SW 1271 (cell line): ENCODE data around the gene ATP9B.

Experiments used
- DNase-seq, 2 experiments: peaks; one replicate each; lab custom pipeline; 2025; lab: John Stamatoyannopoulos, UW

Gene ATP9B

GRCh38 chr18:79328887-79329286 lies 259.7 kb downstream of the ATP9B start:
- no peak for DNase-seq

GRCh38 chr18:79329786-79330185 lies 260.6 kb downstream of the ATP9B start:
- no peak for DNase-seq

- no peak for DNase-seq
Observed at GRCh38 chr18:79332646-79333045, 263.5 kb downstream of the ATP9B start.

DNA sequence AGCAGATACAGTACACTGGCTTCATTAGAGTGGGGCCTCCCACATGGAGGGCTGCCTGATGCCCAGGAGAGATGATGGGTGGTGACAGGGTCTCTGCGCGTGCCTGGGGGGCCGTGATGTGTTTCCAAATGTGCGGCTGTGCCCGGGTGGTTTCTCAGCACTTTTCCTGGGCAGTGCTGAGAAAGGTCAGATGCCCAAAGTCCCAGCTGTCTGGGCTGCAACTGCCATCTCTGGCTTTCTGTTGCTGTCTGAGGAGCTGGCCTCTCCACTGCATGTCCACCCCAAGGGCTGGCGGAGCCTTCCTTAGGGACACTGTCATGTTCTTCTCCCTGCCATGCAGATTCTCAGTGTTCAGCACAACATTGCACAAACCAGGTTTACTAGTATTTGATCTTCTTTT lies 263.9 kb downstream of the ATP9B start:
- no peak for DNase-seq

DNA sequence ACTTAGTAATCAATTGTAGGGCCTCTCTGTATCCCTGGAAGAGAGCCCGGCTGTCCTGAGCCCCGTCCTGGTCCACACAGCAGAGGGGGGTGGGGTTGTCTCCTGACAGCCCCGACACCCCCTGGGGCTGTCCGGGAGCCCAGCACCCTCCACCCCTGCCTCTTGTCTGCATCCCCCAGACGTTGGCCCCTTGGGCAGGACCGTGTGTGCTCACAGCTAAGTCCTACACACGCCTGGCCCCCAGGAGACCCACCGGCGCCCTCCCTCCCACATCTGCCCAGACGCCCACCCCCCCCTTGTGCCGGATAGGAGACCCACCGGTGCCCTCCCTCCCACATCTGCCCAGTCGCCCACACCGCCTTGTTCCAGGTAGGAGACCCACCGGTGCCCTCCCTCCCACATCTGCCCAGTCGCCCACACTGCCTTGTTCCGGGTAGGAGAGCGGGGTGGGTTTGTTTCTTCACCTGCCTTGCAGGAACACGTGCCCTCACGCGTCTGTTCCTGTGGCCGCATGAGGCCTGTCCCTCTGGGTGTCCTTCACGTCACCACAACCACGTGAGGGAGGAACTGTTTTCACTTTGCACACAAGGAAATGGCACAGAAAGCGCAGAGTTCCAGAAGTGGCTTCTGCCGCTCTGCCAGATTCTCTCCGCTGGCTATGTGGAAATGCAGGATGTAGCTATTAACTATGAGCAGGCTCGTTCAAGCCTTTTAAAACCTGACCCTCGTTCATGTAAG lies 265.5 kb downstream of the ATP9B start:
- DNase-seq = no peak

DNA sequence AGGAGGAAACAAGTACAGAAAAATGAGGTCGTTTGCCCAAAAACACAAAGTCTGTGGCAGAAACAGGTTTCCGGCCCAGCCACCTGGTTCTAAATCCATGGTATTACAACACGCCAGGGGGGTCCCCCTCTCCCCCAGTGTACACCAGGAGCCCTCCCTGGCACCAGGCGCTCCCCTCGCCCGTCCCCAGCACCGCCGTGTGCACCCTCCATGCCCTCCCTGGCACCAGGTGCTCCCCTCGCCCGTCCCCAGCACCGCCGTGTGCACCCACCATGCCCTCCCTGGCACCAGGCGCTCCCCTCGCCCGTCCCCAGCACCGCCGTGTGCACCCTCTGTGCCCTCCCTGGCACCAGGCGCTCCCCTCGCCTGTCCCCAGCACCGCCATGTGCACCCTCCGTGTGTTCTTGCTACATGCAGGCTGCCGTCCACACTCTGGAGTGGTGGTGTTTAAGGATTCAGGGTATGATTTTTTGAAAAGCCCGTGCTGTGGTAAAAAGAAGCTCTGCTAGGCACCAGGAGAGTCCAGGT lies 266.7 kb downstream of the ATP9B start:
- no peak for DNase-seq

DNA sequence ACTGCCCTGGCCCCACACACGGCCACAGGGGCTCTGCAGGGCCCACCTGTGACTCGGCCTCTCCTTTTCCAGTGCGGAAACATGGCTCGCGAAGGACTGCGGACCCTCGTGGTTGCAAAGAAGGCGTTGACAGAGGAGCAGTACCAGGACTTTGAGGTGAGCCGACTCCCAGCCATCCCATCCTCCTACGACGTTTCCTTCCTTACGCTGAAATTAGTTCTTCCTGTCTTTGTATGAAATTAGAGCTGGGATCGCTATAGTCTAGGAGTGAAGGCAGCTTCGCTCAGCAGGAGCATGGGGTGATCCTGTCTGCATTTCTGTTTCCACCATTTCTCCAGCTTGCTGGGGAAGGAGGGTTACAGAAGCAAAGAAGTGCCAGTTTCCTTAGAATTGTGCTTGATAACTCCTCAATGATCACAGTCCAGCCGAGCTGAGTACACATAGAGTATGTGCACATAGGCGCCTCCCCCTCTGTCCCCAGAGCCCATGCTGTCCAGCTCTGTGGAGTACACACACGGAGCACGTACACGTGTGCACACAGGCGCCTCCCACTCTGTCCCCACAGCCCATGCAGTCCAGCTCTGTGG lies 267.5 kb downstream of the ATP9B start:
- DNase-seq = no peak

GRCh38 chr18:79337184-79337583 lies 268.0 kb downstream of the ATP9B start:
- DNase-seq = no peak

DNA sequence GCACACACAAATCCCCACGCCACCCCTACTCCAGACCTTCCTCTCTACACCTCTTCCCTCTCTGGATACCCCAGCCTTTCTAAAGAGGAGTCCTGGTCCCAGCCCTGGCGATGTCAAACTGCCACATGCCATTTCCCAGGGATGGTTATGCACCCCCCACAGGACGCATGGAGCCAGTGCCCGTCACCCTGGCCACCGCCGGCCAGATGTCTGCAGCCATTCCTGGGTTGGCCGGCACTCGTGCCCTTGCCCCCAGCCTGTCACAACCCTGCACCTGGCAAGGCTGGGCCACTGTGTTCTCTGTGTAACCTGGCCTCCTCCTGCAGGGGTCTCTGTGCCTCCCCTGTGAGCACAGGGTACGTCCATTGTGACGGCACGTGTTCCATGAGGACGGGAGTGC lies 268.4 kb downstream of the ATP9B start:
- DNase-seq = no peak

GRCh38 chr18:79339094-79339908 lies 270.1 kb downstream of the ATP9B start:
- DNase-seq = no peak

GRCh38 chr18:79343567-79344207 lies 274.5 kb downstream of the ATP9B start:
- no peak for DNase-seq

DNA sequence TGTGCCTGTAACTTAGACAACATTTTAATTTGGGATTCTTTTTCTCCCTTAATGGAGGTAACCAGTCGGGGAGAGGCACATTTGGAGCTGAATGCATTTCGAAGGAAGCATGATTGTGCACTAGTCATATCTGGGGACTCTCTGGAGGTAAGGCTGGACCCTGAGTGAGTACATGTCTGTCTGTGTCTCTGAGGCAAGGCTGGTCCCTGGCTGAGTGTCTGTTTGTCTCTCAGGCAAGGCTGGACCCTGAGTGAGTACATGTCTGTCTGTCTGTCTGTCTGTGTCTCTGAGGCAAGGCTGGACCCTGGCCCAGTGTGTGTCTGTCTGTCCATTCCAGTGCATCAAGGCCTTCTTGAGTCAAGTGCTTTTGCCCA lies 275.0 kb downstream of the ATP9B start:
- DNase-seq = no peak

- DNase-seq = no peak
Observed at GRCh38 chr18:79345366-79345765, 276.2 kb downstream of the ATP9B start.

GRCh38 chr18:79345981-79346380 lies 276.8 kb downstream of the ATP9B start:
- no peak for DNase-seq

DNA sequence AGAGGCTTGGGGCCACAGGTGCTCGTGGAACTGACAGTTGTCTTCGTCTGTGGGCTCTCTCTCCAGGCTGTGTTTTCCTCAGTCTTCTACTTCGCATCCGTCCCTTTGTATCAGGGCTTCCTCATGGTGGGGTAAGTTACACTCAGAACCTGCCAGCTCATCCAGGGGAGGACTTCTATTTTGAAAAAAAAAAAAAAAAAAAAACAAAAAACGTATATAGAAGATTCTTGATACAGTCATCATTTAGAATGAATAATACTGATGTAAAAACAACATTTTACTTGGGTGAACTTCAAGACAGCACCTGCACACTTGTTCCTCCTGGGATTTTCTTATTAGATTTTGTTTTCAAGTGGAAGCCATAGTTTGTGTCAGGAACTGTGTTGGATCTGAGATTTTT lies 278.9 kb downstream of the ATP9B start:
- no peak for DNase-seq

- DNase-seq = no peak
Observed at GRCh38 chr18:79352432-79352831, 283.2 kb downstream of the ATP9B start.

DNA sequence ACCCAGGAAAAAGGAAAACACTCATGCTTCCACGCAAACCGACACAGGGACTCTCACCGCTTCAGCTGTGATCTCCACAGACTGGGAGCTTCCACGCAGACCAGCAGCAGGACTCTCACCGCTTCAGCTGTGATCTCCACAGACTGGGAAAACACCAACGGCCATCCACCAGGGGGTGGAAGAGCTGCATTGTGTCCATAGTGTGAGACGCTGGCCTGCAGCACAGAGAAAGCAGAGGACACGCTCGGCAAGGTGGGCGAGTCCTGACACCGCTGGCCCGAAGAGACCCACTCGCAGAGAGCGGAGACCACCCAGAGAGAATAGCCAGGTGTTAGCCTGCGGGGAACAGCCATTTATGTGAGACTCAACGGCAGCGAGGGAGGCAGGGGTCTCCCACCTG lies 284.1 kb downstream of the ATP9B start:
- no peak for DNase-seq

DNA sequence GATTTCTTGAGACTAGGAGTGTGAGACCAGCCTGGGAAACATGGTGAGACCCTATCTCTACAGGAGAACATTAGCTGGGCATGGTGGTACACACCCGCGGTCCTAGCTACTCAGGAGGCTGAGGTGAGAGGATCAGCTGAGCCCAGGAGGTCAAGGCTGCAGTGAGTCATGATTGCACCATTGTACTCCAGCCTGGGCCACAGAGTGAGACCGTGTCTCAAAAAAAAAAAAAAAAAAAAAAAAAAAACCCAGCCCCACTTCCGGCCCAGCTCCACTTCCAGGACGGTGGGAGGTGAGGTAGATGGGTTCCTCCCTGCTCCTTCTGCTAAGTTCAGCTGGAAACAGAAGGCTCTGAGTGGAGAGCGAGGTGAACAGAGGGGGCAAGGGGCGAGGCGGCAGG lies 285.2 kb downstream of the ATP9B start:
- no peak for DNase-seq

DNA sequence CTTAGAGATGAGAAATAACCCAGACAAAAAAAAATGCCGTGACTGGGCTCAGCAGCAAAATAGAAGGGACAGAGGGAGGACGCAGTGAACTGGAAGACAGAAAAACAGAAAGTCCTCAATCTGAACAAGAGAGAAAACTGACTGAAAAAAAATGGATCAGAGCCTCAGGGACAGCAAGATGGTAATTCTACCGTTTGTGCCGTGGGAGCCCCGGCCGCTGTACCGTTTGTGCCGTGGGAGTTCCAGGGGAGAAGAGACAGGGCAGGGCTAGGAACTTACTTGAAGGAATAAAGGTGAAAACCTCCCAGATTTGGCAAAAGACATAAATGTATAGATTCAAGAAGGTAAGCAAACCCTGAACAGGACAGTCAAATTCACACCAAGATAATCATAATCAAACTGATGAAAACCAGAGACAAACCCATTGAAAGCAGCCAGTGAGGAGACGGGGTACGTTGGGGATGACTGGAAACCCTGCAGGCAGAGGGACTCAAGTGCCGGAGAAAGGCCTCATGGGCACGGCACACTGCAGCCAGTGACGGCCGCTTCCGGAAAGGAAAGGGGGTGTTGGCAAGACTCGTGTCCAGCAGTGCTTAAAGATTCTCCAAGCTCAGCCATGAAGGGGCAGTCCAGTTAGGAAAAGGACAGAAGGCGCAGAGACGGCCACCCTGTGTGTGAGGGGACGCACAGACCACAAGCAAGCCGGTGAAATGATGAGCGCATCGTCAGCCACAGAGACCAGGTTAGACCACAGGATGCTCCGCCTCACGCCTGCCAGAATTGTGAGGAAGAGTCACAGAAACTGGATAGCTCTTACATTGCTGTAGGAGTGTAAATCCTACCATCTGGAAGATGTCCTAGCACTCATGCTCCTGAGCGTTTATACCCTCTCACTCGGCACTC lies 286.5 kb downstream of the ATP9B start:
- no peak for DNase-seq

DNA sequence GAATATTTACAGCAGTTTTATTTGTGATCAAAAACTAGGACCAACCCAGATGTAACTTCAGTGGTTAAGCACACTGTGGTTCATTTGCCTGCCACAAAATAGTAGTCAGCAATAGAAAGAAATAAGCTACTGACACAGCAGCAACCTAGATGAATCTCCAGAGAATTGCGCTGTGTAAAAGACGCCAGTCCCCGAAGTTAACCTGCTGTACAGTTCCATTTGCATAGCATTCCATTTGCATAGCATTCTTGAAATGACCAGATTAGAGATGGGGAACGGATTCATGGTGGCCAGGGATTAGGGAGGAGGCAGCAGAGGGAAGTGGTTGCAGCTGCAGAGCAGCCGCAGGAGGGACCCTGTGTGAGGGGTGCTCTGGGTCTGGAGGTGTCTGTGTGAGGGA lies 287.2 kb downstream of the ATP9B start:
- DNase-seq = no peak

GRCh38 chr18:79360933-79361332 lies 291.7 kb downstream of the ATP9B start:
- no peak for DNase-seq
